ENCODE measurements around the gene PLEKHM2.

- no peak for TF ChIP-seq EZH2 (IDR thresholded peaks at IDR 0.05; ENCODE audit: borderline replicate concordance, low read length)
- no peak for TF ChIP-seq CTCF (IDR thresholded peaks at IDR 0.05; ENCODE audit: low read length)
These were observed 14.1 kb downstream of the PLEKHM2 start for GRCh38 chr1:15698201-15698600.

Data from OCI-LY1 (cell line).